GM18498 (cell line): ENCODE measurements around the gene ASS1.
"Not testable (repeated sequence)": the region's sequence is repeated elsewhere in the genome, so short reads cannot be mapped to it uniquely, and the experiment has no call there.

Source experiments
- ATAC-seq: cut with Tn5 transposase; IDR thresholded peaks from one replicate; pipeline ENCODE4 v1.9.1; 2021; ENCODE audit warnings: mild to moderate bottlenecking, moderate library complexity; ENCODE audit not compliant: unreplicated experiment

Gene ASS1

GRCh38 chr9:130444565-130445221 lies at the start of gene ASS1:
ASS1 (plus strand) TSS chr9:130444961; CDS start chr9:130452229, 7,268 bp downstream.
- no peak for ATAC-seq

- no peak for ATAC-seq
These were observed 48.8 kb upstream of the ASS1 start for GRCh38 chr9:130395810-130396435.

- ATAC-seq: no peak
These were observed 48.2 kb upstream of the ASS1 start for GRCh38 chr9:130396581-130396980.

- no peak for ATAC-seq
These were observed 46.1 kb upstream of the ASS1 start for GRCh38 chr9:130398487-130399240.

GRCh38 chr9:130399768-130400167 lies 45.0 kb upstream of the ASS1 start:
- ATAC-seq: no peak

GRCh38 chr9:130400870-130401269 lies 43.9 kb upstream of the ASS1 start:
- no peak for ATAC-seq

GRCh38 chr9:130401742-130402141 lies 43.0 kb upstream of the ASS1 start:
- not testable (repeated sequence) for ATAC-seq

DNA sequence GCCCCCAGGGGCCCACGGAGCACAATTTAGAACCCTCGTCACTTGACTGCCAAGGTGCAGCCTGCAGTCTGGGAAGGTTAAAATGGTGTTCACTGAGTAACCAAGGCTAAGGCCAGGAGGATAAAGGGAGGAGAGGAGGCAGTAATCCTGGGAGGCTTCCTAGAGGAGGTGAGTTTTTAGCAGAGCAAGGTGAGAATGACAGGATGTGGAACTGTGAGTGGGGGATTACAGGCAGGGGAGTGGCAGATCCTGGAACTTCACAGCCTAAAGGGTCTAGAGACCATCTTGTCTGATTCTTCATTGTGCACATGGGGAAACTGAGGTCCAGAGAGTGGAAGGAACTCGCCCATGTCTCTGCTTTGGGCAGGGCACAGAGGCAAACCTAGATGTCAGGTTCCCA lies 42.5 kb upstream of the ASS1 start:
- no peak for ATAC-seq

GRCh38 chr9:130402645-130403440 lies 41.9 kb upstream of the ASS1 start:
- ATAC-seq: no peak

DNA sequence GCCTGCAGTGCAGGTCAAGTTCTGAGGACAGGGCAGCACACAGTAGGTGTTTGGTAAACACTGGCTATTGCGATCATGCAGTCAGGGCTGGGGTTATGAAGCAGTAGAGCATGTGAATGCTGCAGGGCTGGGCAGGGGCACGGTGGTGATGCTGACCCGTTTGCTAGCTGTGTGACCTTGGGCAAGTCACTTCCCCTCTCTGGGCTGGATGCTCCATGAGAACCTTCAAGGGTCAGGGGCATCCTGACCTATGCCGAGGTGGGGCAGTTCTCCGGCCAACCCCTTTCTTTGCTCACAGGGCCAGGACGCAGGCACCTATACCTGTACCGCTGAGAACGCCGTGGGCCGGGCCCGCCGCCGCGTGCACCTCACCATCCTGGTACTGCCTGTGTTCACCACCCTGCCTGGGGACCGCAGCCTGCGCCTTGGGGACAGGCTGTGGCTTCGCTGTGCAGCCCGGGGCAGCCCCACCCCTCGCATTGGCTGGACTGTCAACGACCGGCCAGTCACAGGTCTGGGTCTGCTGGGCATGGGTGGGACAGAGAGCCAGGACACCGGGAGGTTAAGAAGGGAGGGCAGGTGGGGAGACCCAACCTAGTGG lies 39.0 kb upstream of the ASS1 start:
- no peak for ATAC-seq

DNA sequence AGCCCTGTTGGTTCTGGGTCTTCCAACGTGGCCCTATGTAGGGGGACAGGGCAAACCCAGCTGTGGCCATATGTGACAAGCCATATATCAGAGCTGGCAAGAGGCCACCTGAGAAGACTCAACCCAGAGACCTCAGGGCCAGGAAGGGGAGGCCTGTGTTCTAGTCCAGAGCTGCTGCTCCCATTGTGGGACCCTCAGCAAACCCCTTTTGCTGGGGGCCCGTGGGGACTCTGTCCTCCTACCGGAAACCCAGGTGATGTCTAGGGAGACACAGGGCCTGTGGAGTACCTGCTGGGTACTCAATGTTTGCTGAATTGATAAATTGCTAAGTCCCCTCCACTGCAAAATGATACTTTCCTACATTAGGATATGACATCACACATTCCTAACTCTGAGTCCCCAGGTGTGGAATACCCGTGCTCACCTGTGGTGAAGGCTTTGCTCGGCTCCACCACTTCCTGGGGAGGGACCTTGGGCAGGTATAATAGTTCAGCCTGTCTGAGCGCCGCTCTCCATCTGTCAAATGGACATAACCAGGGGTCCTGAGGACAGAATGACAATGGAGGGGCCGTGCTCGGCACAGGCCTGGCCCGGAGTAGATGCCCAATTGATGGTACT lies 38.4 kb upstream of the ASS1 start:
- no peak for ATAC-seq

GRCh38 chr9:130407916-130408663 lies 36.7 kb upstream of the ASS1 start:
- no peak for ATAC-seq

- ATAC-seq: no peak
These were observed 36.1 kb upstream of the ASS1 start for GRCh38 chr9:130408669-130409068.

DNA sequence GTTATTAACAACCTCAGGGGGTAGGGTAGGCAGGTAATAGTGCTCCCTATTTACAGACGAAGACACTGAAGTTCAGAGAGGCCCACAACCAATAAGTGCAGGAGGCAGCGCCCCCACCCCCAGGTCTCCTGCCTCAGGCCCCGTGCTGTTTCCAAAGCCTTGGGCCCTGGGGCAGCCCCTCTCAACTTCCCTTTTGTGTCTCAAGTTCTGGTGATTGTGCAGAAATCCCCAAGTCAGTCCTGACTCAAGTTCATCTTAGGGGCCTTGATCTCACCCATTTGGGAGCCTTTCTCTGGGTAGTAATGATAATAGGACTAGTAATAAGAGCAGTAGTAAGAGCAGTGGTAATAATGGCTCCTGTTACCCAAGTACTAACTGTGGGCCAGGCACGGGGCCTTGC lies 35.5 kb upstream of the ASS1 start:
- no peak for ATAC-seq

GRCh38 chr9:130410443-130410842 lies 34.3 kb upstream of the ASS1 start:
- ATAC-seq: no peak

DNA sequence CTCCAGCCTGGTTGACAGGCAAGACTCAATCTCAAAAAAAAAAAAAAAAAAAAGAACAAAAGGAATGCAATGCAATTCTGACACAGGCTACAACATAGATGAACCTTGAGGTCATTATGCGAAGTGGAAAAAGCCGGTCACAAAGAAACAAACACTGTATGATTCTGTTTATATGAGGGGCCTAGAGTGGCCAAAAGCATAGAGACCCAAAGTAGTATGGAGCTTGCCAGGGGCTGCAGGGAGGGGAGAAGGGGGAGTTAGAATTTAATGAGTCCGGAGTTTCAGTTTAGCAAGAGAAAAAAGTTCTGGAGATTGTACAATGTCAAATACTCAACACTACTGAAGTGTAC lies 33.2 kb upstream of the ASS1 start:
- no peak for ATAC-seq

DNA sequence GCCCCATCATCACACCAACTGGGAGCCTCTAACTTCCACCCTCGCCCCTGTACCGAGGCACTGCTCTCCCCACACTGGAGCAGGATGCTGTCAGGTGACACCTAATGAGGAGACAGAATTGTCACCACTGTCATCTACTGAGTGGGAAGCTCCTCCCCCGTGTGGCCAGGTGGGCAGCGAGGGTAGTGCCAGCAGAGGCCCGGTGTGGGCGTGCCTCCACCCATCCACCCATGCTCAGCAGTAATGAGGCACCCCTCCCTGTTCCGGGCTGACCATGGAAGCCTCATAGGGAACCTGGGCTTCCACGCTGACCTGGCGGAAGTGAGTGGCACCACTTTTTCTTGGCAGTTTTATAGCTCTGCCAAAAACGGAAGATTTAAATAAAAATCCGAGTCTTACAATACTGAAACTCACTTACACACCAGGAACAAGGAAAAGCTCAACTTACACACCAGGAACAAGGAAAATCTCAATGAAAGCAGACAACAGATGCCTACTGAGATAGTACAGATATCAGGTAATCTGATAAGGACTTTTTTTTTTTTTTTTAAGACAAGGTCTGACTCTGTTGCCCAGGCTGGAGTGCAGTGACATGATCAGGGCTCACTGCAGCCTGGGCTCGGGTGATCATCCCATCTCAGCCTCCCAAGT lies 30.6 kb upstream of the ASS1 start:
- ATAC-seq: no peak

DNA sequence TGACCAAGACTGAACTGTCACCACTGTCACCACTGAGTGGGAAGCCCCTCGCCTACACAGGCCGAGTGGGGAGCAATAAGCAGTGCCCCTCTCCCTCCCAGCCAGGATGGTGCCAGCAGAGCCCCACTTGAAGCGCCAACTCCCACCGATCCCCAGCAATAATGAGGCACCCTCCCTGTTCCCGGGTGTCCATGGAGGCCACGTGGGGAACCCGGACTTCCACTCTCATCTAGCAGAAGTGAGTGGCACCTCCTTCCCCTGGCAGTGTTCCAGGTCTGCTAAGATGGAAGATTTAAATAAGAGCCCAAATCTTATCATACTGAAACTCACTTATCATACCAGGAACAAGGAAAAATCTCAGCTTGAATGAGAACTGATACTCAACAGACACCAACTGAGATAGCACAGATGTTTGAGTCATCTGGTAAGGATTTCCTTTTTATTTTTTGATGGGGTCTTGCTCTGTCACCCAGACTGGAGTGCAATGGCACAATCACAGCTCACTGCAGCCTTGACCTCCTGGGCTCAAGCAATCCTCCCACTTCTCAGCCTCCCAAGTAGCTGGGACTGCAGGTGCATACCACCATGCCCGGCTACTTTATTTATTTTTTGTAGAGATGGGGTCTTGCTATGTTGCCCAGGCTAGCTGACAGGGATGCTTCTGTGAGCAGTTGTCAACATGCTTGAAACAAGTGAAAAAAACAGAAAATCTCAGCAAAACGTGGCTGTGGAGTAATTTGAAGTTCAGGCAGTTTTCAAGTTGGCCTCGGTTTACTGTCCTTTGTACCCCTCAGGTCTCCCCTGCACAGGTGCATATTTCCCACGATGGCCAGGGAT lies 29.6 kb upstream of the ASS1 start:
- ATAC-seq: no peak
